ENCODE measurements around the gene IPO5.
"Not testable (repeated sequence)": the region's sequence is repeated elsewhere in the genome, so short reads cannot be mapped to it uniquely, and the experiment has no call there.

IPO5 gene

GRCh38 chr13:98018293-98018692, 64.8 kb downstream of the IPO5 start:
- H3K4me3 ChIP-seq (ENCODE audit: low read depth, low read length), result no peak overlapping the region
- no peaks in the 10 kb centered on the region for H3K9me3 ChIP-seq (ENCODE audit: control insufficient read depth, insufficient read depth, low read depth, low read length)
- H3K27me3 ChIP-seq (ENCODE audit: control insufficient read depth, insufficient read depth, low read length), result no peaks in the 10 kb centered on the region
- H3K9ac ChIP-seq (ENCODE audit: low read length), result no peak overlapping the region
- H3K4me1 ChIP-seq (ENCODE audit: control insufficient read depth, insufficient read depth, low read length), result no peaks in the 10 kb centered on the region; the same call in 1 of the 2 replicates
- H3K27ac ChIP-seq (ENCODE audit: low read depth, low read length), result no peak overlapping the region
- peaks cover 98% of the 10 kb centered on the region for H3K36me3 ChIP-seq (ENCODE audit: control insufficient read depth, insufficient read depth, low read length)

GRCh38 chr13:98019186-98019585, 65.7 kb downstream of the IPO5 start:
- no peaks in the 10 kb centered on the region for H3K27me3 ChIP-seq (ENCODE audit: control insufficient read depth, insufficient read depth, low read length)
- H3K9me3 ChIP-seq (ENCODE audit: control insufficient read depth, insufficient read depth, low read depth, low read length), result no peaks in the 10 kb centered on the region
- H3K36me3 ChIP-seq (ENCODE audit: control insufficient read depth, insufficient read depth, low read length), result peaks cover 98% of the 10 kb centered on the region
- no peak overlapping the region for H3K9ac ChIP-seq (ENCODE audit: low read length)
- H3K27ac ChIP-seq (ENCODE audit: low read depth, low read length), result no peak overlapping the region
- H3K4me3 ChIP-seq (ENCODE audit: low read depth, low read length), result no peak overlapping the region
- no peaks in the 10 kb centered on the region; the same call in 1 of the 2 replicates for H3K4me1 ChIP-seq (ENCODE audit: control insufficient read depth, insufficient read depth, low read length)

GRCh38 chr13:98020271-98020670, 66.8 kb downstream of the IPO5 start:
- Histone ChIP-seq H3K4me1 (ENCODE audit: control insufficient read depth, insufficient read depth, low read length) (no peaks in the 10 kb centered on the region; the same call in 1 of the 2 replicates), H3K27me3 (ENCODE audit: control insufficient read depth, insufficient read depth, low read length) (no peaks in the 10 kb centered on the region), H3K4me3 (ENCODE audit: low read depth, low read length) (no peak overlapping the region), H3K9ac (ENCODE audit: low read length) (no peak overlapping the region), H3K9me3 (ENCODE audit: control insufficient read depth, insufficient read depth, low read depth, low read length) (no peaks in the 10 kb centered on the region), H3K27ac (ENCODE audit: low read depth, low read length) (no peak overlapping the region), H3K36me3 (ENCODE audit: control insufficient read depth, insufficient read depth, low read length) (peaks cover 87% of the 10 kb centered on the region)

GRCh38 chr13:98022210-98022609, 68.7 kb downstream of the IPO5 start:
- H3K9ac ChIP-seq (ENCODE audit: low read length), result no peak overlapping the region
- H3K9me3 ChIP-seq (ENCODE audit: control insufficient read depth, insufficient read depth, low read depth, low read length), result no peaks in the 10 kb centered on the region
- no peak overlapping the region for H3K4me3 ChIP-seq (ENCODE audit: low read depth, low read length)
- H3K4me1 ChIP-seq (ENCODE audit: control insufficient read depth, insufficient read depth, low read length), result peaks cover 12% of the 10 kb centered on the region
- peaks cover 69% of the 10 kb centered on the region for H3K36me3 ChIP-seq (ENCODE audit: control insufficient read depth, insufficient read depth, low read length)
- H3K27ac ChIP-seq (ENCODE audit: low read depth, low read length), result no peak overlapping the region
- H3K27me3 ChIP-seq (ENCODE audit: control insufficient read depth, insufficient read depth, low read length), result no peaks in the 10 kb centered on the region

- no peak overlapping the region for H3K9ac ChIP-seq (ENCODE audit: low read length)
- no peaks in the 10 kb centered on the region for H3K27me3 ChIP-seq (ENCODE audit: control insufficient read depth, insufficient read depth, low read length)
- H3K27ac ChIP-seq (ENCODE audit: low read depth, low read length), result no peak overlapping the region
- H3K4me1 ChIP-seq (ENCODE audit: control insufficient read depth, insufficient read depth, low read length), result peaks cover 12% of the 10 kb centered on the region
- H3K4me3 ChIP-seq (ENCODE audit: low read depth, low read length), result no peak overlapping the region
- no peaks in the 10 kb centered on the region for H3K9me3 ChIP-seq (ENCODE audit: control insufficient read depth, insufficient read depth, low read depth, low read length)
- peaks cover 35% of the 10 kb centered on the region for H3K36me3 ChIP-seq (ENCODE audit: control insufficient read depth, insufficient read depth, low read length)
Measured at GRCh38 chr13:98025480-98026025, 72.1 kb downstream of the IPO5 start.

GRCh38 chr13:98026457-98026857, 73.0 kb downstream of the IPO5 start:
- no peaks in the 10 kb centered on the region for H3K27me3 ChIP-seq (ENCODE audit: control insufficient read depth, insufficient read depth, low read length)
- no peaks in the 10 kb centered on the region for H3K9me3 ChIP-seq (ENCODE audit: control insufficient read depth, insufficient read depth, low read depth, low read length)
- peaks cover 12% of the 10 kb centered on the region for H3K4me1 ChIP-seq (ENCODE audit: control insufficient read depth, insufficient read depth, low read length)
- H3K9ac ChIP-seq (ENCODE audit: low read length), result no peak overlapping the region
- no peak overlapping the region for H3K27ac ChIP-seq (ENCODE audit: low read depth, low read length)
- peaks cover 26% of the 10 kb centered on the region for H3K36me3 ChIP-seq (ENCODE audit: control insufficient read depth, insufficient read depth, low read length)
- no peak overlapping the region for H3K4me3 ChIP-seq (ENCODE audit: low read depth, low read length)

- H3K9me3 ChIP-seq (ENCODE audit: control insufficient read depth, insufficient read depth, low read depth, low read length), result no peaks in the 10 kb centered on the region
- no peak overlapping the region for H3K27ac ChIP-seq (ENCODE audit: low read depth, low read length)
- H3K27me3 ChIP-seq (ENCODE audit: control insufficient read depth, insufficient read depth, low read length), result no peaks in the 10 kb centered on the region
Measured at GRCh38 chr13:98032168-98032567, 78.7 kb downstream of the IPO5 start.

GRCh38 chr13:98033277-98034247, 80.1 kb downstream of the IPO5 start:
- Histone ChIP-seq H3K27ac (ENCODE audit: low read depth, low read length) (no peak overlapping the region), H3K4me1 (ENCODE audit: control insufficient read depth, insufficient read depth, low read length) (no peaks in the 10 kb centered on the region), H3K27me3 (ENCODE audit: control insufficient read depth, insufficient read depth, low read length) (no peaks in the 10 kb centered on the region), H3K9ac (ENCODE audit: low read length) (no peak overlapping the region), H3K4me3 (ENCODE audit: low read depth, low read length) (no peak overlapping the region), H3K9me3 (ENCODE audit: control insufficient read depth, insufficient read depth, low read depth, low read length) (no peaks in the 10 kb centered on the region), H3K36me3 (ENCODE audit: control insufficient read depth, insufficient read depth, low read length) (no peaks in the 10 kb centered on the region)

More at GRCh38 chr13:98032168-98032567, 78.7 kb downstream of the IPO5 start:
- peaks cover under 1% of the 10 kb centered on the region; the same call in 1 of the 2 replicates for H3K4me1 ChIP-seq (ENCODE audit: control insufficient read depth, insufficient read depth, low read length)
- H3K9ac ChIP-seq (ENCODE audit: low read length), result no peak overlapping the region
- no peak overlapping the region for H3K4me3 ChIP-seq (ENCODE audit: low read depth, low read length)
- no peaks in the 10 kb centered on the region for H3K36me3 ChIP-seq (ENCODE audit: control insufficient read depth, insufficient read depth, low read length)

GRCh38 chr13:98035373-98035772, 81.9 kb downstream of the IPO5 start:
- Histone ChIP-seq H3K36me3 (ENCODE audit: control insufficient read depth, insufficient read depth, low read length) (no peaks in the 10 kb centered on the region), H3K4me1 (ENCODE audit: control insufficient read depth, insufficient read depth, low read length) (no peaks in the 10 kb centered on the region), H3K27ac (ENCODE audit: low read depth, low read length) (no peak overlapping the region), H3K9ac (ENCODE audit: low read length) (no peak overlapping the region), H3K27me3 (ENCODE audit: control insufficient read depth, insufficient read depth, low read length) (no peaks in the 10 kb centered on the region), H3K4me3 (ENCODE audit: low read depth, low read length) (no peak overlapping the region), H3K9me3 (ENCODE audit: control insufficient read depth, insufficient read depth, low read depth, low read length) (no peaks in the 10 kb centered on the region)

- H3K4me3 ChIP-seq (ENCODE audit: low read depth, low read length), result not testable (repeated sequence)
Measured at GRCh38 chr13:98036564-98037302, 83.3 kb downstream of the IPO5 start.

GRCh38 chr13:98039261-98039660, 85.8 kb downstream of the IPO5 start:
- H3K36me3 ChIP-seq (ENCODE audit: control insufficient read depth, insufficient read depth, low read length), result no peaks in the 10 kb centered on the region

More at GRCh38 chr13:98036564-98037302, 83.3 kb downstream of the IPO5 start:
- H3K9me3 ChIP-seq (ENCODE audit: control insufficient read depth, insufficient read depth, low read depth, low read length); H3K27ac ChIP-seq (ENCODE audit: low read depth, low read length); H3K36me3 ChIP-seq (ENCODE audit: control insufficient read depth, insufficient read depth, low read length); H3K4me1 ChIP-seq (ENCODE audit: control insufficient read depth, insufficient read depth, low read length); H3K9ac ChIP-seq (ENCODE audit: low read length); H3K27me3 ChIP-seq (ENCODE audit: control insufficient read depth, insufficient read depth, low read length): not testable (repeated sequence)

More at GRCh38 chr13:98039261-98039660, 85.8 kb downstream of the IPO5 start:
- Histone ChIP-seq H3K27ac (ENCODE audit: low read depth, low read length) (no peak overlapping the region), H3K27me3 (ENCODE audit: control insufficient read depth, insufficient read depth, low read length) (no peaks in the 10 kb centered on the region), H3K4me3 (ENCODE audit: low read depth, low read length) (no peak overlapping the region), H3K4me1 (ENCODE audit: control insufficient read depth, insufficient read depth, low read length) (0 out of 2 replicates have a peak, but pooled peaks cover 7% of the 10 kb centered on the region), H3K9me3 (ENCODE audit: control insufficient read depth, insufficient read depth, low read depth, low read length) (no peaks in the 10 kb centered on the region), H3K9ac (ENCODE audit: low read length) (no peak overlapping the region)

Data from HUES6 (cell line).